NCI-H2227 (cell line): Measurements from ENCODE around the gene DZIP1.

Experiments used
- DNase-seq: peaks from one replicate; lab custom pipeline; 2025; ENCODE audit not compliant: unreplicated experiment; lab: John Stamatoyannopoulos, UW

The DZIP1 gene

GRCh38 chr13:95552539-95553441 is 91.7 kb downstream of the DZIP1 start, which contains the start of gene CLDN10:
TSS of gene CLDN10 (plus strand) at chr13:95552720. CDS start at chr13:95552754, 34 bp downstream.
- peak; percentile 14 for DNase-seq

- DNase-seq: no peak
Measured at GRCh38 chr13:95552208-95552538, 92.3 kb downstream of the DZIP1 start.

- DNase-seq: no peak
Measured at GRCh38 chr13:95547531-95548167, 96.9 kb downstream of the DZIP1 start.

- DNase-seq: no peak
Measured at GRCh38 chr13:95546919-95547318, 97.6 kb downstream of the DZIP1 start.

GRCh38 chr13:95544293-95544692 is 100.2 kb downstream of the DZIP1 start:
- DNase-seq: no peak

- no peak for DNase-seq
Measured at GRCh38 chr13:95541911-95542474, 102.5 kb downstream of the DZIP1 start.

GRCh38 chr13:95541308-95541707 is 103.2 kb downstream of the DZIP1 start:
- DNase-seq: no peak

- no peak for DNase-seq
Measured at GRCh38 chr13:95540888-95541287, 103.6 kb downstream of the DZIP1 start.

GRCh38 chr13:95536632-95537241 is 107.8 kb downstream of the DZIP1 start:
- peak; percentile 6 for DNase-seq

- DNase-seq: no peak
Measured at GRCh38 chr13:95535243-95535642, 109.3 kb downstream of the DZIP1 start.

GRCh38 chr13:95533545-95534160 is 110.9 kb downstream of the DZIP1 start:
- DNase-seq: no peak

GRCh38 chr13:95530178-95530577 is 114.3 kb downstream of the DZIP1 start:
- DNase-seq: no peak
